ENCODE results near the gene PTGDR2. TPM values are rescaled to one million over a fixed set of nuclear protein-coding genes. Genes with fewer than 3 reads are reported as not detected.

The PTGDR2 gene
- polyA plus RNA-seq, 2 of the 4 experiments (the other 2 are of a cell fraction) = 0.09 to 0.19 TPM

DNA sequence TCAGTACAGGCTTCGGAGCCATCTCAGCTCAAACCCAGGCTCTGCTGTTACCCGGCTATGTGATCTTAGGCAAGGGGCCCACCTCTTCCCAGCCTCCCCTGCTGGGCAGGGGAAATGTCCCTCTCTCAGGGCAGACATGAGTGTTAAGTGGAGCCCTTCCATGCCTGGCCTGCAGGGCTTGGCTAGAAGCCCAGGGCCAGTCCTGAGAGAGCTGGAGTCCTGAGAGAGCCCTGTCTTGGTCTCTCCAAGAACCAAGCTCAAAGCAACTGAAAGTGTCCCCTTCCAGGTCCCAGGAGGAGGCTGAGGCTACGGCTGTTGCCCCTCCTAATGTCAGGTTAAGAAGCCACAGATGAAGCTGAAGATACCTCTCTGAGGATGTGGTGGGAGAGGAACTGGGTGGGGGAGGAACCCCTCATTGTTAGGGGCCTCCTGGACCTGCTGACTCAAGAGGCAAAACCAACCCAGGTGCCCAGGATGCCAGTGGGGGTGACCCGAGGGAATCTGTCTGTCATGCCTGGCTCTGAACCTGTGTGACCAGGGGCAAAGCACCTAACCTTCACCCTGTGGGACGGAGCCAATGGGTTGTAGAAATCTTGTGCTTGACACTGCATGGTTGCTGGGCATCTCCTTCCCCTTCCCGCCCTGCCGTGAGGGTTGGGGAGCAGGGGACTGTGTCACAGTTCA is 15.8 kb upstream of the PTGDR2 start:
- no peak for TF ChIP-seq POLR2A (IDR thresholded peaks at IDR 0.05; ENCODE audit: low read length)
- no peak for TF ChIP-seq TP53 (CRISPR knock-in tag; IDR thresholded peaks at IDR 0.05)
- no peak for TF ChIP-seq FOSB (CRISPR knock-in tag; IDR thresholded peaks at IDR 0.05)
- CTCF ChIA-PET = interaction anchor here (1.0 to 12.3 kb wide), 7 partner anchors 9 to 316 kb away, joined by 3 to 79 read pairs (median 4); no protein-coding TSS in a partner anchor
- H3K4me3 ChIP-seq = no peak overlapping the region
- no peaks in the 10 kb centered on the region for H3K9me3 ChIP-seq
- DNase-seq (ENCODE audit: low read depth in 1 of 2, low spot score in 1 of 2) = no peak
- peak; percentile 26 to 65; a peak in 4 of 6 replicates for ATAC-seq
- H3K4me2 ChIP-seq = peak overlapping the region; percentile 47; the same call in 2 of the 3 replicates
- FAIRE-seq = no peak
- peaks cover 22% of the 10 kb centered on the region for H3K4me1 ChIP-seq
- 80% methylated on average over 6 of the region's 7 CpGs for WGBS (ENCODE audit: missing lambda C conversion rate)
- POLR2A ChIA-PET = no interaction called here
- H3K27ac ChIP-seq = peak overlapping the region; percentile 38 to 75; a peak in 5 of 6 replicates

DNA sequence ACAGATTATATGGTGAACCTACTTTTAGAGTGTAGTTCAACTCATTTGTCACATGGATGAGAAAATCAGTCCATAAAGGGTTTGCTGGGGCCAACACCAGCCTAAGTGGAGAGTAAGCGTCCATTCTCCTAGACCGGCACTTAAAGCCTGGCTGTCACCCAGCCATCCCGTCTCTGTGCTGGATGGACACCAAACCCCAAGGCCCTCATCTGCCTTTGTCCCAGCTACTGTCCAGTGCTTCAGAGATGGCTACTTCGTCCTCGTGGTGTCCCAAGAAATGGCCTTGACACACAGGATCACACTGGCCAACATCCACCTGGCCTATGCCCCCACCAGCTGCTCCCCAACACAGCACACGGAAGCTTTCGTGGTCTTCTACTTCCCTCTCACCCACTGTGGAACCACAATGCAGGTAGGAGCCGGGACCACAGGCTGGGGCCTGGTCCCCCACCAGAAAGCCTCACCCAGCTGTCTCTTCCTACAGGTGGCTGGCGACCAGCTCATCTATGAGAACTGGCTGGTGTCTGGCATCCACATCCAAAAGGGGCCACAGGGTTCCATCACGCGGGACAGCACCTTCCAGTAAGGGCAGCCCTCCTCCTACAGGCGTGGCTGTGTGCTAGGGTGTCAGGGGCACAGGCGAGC is 15.1 kb upstream of the PTGDR2 start:
- H3K9me3 ChIP-seq = no peaks in the 10 kb centered on the region
- FAIRE-seq (no peak), DNase-seq (ENCODE audit: low read depth in 1 of 2, low spot score in 1 of 2) (no peak), ATAC-seq (no peak)
- peak overlapping the region in 1 of 2 experiments; percentile 75; a peak in 2 of 6 replicates for H3K27ac ChIP-seq
- WGBS (ENCODE audit: missing lambda C conversion rate) = 88% methylated on average over 13 of the region's 13 CpGs
- H3K4me2 ChIP-seq = no peak overlapping the region
- TF ChIP-seq MYC (IDR thresholded peaks at IDR 0.05; ENCODE audit: borderline replicate concordance, low read length) = no peak
- no peak for TF ChIP-seq MAZ (IDR thresholded peaks at IDR 0.05; ENCODE audit: borderline replicate concordance, low read depth, low read length)
- no peak for TF ChIP-seq SMC3 (IDR thresholded peaks at IDR 0.05)
- no peak for TF ChIP-seq CEBPB (IDR thresholded peaks at IDR 0.05)
- TF ChIP-seq, protein P1, sequence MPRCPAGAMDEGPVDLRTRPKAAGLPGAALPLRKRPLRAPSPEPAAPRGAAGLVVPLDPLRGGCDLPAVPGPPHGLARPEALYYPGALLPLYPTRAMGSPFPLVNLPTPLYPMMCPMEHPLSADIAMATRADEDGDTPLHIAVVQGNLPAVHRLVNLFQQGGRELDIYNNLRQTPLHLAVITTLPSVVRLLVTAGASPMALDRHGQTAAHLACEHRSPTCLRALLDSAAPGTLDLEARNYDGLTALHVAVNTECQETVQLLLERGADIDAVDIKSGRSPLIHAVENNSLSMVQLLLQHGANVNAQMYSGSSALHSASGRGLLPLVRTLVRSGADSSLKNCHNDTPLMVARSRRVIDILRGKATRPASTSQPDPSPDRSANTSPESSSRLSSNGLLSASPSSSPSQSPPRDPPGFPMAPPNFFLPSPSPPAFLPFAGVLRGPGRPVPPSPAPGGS (IDR thresholded peaks at IDR 0.05) = no peak
- no peak for TF ChIP-seq RNF2 (IDR thresholded peaks at IDR 0.05; ENCODE audit: borderline replicate concordance, low read depth)
- TF ChIP-seq POLR2AphosphoS2 (conservative IDR thresholded peaks at IDR 0.05; ENCODE audit: low read length) = no peak
- TF ChIP-seq ZSCAN20 (CRISPR knock-in tag; IDR thresholded peaks at IDR 0.05) = no peak
- TF ChIP-seq HEYL (CRISPR knock-in tag; IDR thresholded peaks at IDR 0.05) = no peak
- ChIA-PET POLR2A (no interaction called here), CTCF (interaction anchor here (1.0 to 12.3 kb wide), 5 partner anchors 9 to 41 kb away, joined by 4 to 79 read pairs (median 4); no protein-coding TSS in a partner anchor)
- no peak overlapping the region for H3K4me3 ChIP-seq
- H3K4me1 ChIP-seq = peaks cover 22% of the 10 kb centered on the region

DNA sequence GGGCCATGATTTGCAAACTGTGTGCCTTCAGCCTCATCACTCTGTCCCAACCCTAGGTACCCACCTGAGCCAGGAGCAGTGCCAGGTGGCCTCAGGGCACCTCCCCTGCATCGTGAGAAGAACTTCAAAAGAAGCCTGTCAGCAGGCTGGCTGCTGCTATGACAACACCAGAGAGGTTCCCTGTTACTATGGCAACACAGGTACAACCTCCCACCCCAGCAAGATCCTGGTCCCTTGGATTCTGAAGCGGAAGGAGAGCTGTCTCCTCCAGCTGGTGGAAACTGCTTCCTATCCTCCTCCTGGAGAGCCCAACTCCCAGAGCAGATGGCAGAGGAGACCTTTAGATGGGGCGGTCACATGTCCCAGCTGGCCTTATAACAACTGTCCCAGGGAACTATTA is 14.5 kb upstream of the PTGDR2 start:
- DNase-seq (ENCODE audit: low read depth in 1 of 2, low spot score in 1 of 2) = no peak
- no peak for FAIRE-seq
- ChIA-PET POLR2A (no interaction called here), CTCF (interaction anchor here (1.1 to 12.3 kb wide), 4 partner anchors 10 to 41 kb away, joined by 4 to 79 read pairs (median 16); no protein-coding TSS in a partner anchor)
- Histone ChIP-seq H3K27ac (no peak overlapping the region), H3K9me3 (no peaks in the 10 kb centered on the region), H3K4me2 (no peak overlapping the region), H3K4me3 (no peak overlapping the region), H3K4me1 (peaks cover 22% of the 10 kb centered on the region)
- TF ChIP-seq TP53 (CRISPR knock-in tag; IDR thresholded peaks at IDR 0.05) = no peak
- no peak for TF ChIP-seq MAZ (IDR thresholded peaks at IDR 0.05; ENCODE audit: borderline replicate concordance, low read depth, low read length)
- no peak for TF ChIP-seq KDM5A (IDR thresholded peaks at IDR 0.05)
- TF ChIP-seq MAFK (IDR thresholded peaks at IDR 0.05; ENCODE audit: partially characterized antibody) = no peak
- TF ChIP-seq ZNF302 (CRISPR knock-in tag; IDR thresholded peaks at IDR 0.05) = no peak
- TF ChIP-seq CEBPB (IDR thresholded peaks at IDR 0.05) = no peak
- no peak for TF ChIP-seq FOSB (CRISPR knock-in tag; IDR thresholded peaks at IDR 0.05)
- no peak for TF ChIP-seq RNF2 (IDR thresholded peaks at IDR 0.05; ENCODE audit: borderline replicate concordance, low read depth)
- TF ChIP-seq ZC3H11A (IDR thresholded peaks at IDR 0.05) = no peak
- TF ChIP-seq, protein P2, sequence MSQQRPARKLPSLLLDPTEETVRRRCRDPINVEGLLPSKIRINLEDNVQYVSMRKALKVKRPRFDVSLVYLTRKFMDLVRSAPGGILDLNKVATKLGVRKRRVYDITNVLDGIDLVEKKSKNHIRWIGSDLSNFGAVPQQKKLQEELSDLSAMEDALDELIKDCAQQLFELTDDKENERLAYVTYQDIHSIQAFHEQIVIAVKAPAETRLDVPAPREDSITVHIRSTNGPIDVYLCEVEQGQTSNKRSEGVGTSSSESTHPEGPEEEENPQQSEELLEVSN (IDR thresholded peaks at IDR 0.05; ENCODE audit: borderline replicate concordance, low read depth) = no peak
- no peak for TF ChIP-seq BHLHE40 (IDR thresholded peaks at IDR 0.05; ENCODE audit: low read depth, low read length)
- no peak for TF ChIP-seq NPAS2 (CRISPR knock-in tag; IDR thresholded peaks at IDR 0.05; ENCODE audit: borderline replicate concordance)
- TF ChIP-seq, protein P3, sequence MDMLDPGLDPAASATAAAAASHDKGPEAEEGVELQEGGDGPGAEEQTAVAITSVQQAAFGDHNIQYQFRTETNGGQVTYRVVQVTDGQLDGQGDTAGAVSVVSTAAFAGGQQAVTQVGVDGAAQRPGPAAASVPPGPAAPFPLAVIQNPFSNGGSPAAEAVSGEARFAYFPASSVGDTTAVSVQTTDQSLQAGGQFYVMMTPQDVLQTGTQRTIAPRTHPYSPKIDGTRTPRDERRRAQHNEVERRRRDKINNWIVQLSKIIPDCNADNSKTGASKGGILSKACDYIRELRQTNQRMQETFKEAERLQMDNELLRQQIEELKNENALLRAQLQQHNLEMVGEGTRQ (IDR thresholded peaks at IDR 0.05) = no peak
- no peak for TF ChIP-seq POLR2A (IDR thresholded peaks at IDR 0.05; ENCODE audit: low read length)
- TF ChIP-seq GATA3 (IDR thresholded peaks at IDR 0.05; ENCODE audit: borderline replicate concordance) = no peak
- no peak for TF ChIP-seq KDM1A (IDR thresholded peaks at IDR 0.05; ENCODE audit: low read depth)
- TF ChIP-seq TFCP2L1 (CRISPR knock-in tag; IDR thresholded peaks at IDR 0.05) = no peak
- WGBS (ENCODE audit: missing lambda C conversion rate) = 60% methylated on average over 3 of the region's 3 CpGs
- no peak for ATAC-seq
